IPS-NIHi7 (cell line): Measurements from ENCODE around the gene C12orf76.
"Not testable (repeated sequence)": the region's sequence is repeated elsewhere in the genome, so short reads cannot be mapped to it uniquely, and the experiment has no call there.

ENCODE experiments used
- DNase-seq: peaks from one replicate; pipeline ENCODE4 v3.0.0; 2012; ENCODE audit warnings: mixed read lengths; ENCODE audit errors: extremely low spot score

C12orf76 gene, protein sequence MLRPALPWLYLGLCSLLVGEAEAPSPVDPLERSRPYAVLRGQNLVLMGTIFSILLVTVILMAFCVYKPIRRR

DNA sequence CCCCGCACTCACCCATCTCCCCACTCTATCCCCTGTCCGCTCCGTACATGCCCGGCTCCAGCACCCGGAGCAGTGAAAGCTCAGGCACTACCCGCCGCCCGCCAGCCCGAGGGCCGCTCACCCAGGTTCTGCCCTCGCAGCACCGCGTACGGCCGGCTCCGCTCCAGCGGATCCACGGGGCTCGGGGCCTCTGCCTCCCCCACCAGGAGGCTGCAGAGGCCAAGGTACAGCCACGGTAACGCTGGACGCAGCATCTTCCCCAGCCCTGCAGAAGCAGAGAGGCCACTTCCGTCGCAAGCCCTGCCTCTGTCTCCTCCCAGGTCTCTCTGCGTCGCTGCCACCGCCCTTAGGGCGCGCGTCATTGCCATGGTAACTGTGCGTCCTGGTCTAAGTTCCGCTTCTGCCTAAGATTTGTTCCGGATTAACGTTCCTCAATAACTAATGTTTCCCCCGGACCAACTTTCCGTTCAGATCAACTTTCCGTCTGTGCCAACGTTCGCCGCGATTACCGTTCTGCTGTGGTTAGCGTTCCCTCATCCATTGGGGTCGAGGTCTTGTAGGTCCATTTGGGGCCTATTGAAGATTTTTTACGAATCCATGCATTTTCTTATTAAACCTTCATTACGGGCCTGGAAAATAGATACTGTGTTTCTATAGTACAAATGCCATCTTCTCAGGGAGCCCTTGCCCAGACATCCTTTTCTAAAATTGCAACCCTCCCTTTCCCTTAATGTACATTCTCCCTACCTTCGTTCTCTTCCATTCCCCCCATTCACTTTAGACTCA lies at the start of gene C12orf76:
TSS of gene C12orf76 (minus strand) at position 281 of the 786 bp plus-strand sequence. CDS start at position 254, 27 bp downstream.
- DNase-seq = peak; percentile 91

DNA sequence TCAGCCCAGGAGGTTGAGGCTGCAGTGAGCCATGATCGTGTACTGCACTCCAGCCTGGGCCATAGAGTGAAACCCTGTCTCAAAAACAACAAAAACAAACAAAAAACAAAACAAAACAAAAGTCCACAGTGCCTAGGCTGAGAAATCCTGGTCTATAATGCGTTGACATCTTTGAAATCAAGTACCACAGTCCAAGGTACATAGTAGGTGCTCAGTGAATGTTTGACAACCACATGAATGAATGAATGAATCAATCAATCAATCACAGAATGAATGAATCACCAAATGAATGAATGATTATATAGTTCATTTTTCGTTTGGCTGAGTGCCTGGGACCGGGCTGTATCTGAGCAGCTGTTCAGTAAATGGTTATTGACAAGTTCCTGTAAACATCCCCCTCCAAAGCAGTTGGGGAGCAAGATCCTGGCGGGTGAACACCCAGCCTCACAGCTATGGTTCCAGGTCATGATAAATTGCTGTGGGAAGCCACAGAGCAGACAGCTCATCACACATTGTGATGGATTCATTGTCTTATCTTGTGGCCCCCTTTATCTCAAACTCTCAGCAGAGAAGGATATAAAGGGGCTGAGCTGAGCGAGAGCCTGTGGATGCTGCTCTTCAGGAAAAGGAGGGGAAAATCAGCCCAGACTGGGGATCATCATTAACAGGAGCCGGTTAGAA lies 45.4 kb upstream of the C12orf76 start:
- no peak for DNase-seq

DNA sequence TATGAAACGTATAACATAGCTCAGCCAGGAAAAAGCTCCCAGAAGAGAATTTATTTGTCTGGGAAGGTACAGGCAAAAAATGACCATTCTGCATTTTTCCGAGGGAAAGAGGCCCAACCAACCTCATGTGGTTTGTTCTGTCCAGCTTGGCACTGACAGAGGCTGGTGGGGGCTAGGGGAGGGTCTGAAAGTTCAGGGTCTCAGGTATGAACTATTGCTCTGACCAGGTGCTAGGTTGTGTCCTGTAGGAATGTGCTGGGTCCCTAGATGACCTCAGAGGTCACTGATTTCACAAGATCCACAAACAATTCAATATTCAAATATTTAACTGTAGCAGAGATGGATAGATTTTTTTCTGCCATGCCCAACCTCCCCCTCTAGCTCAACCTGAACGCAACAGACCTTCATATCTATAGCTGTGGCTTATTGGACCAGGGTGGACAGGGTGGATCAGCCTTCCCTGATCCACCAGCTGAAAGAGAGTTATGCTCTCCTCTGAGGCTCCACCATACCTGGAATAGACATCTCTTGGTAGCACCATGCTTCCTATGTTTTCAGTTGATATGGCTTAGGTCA lies 42.9 kb upstream of the C12orf76 start:
- no peak for DNase-seq

DNA sequence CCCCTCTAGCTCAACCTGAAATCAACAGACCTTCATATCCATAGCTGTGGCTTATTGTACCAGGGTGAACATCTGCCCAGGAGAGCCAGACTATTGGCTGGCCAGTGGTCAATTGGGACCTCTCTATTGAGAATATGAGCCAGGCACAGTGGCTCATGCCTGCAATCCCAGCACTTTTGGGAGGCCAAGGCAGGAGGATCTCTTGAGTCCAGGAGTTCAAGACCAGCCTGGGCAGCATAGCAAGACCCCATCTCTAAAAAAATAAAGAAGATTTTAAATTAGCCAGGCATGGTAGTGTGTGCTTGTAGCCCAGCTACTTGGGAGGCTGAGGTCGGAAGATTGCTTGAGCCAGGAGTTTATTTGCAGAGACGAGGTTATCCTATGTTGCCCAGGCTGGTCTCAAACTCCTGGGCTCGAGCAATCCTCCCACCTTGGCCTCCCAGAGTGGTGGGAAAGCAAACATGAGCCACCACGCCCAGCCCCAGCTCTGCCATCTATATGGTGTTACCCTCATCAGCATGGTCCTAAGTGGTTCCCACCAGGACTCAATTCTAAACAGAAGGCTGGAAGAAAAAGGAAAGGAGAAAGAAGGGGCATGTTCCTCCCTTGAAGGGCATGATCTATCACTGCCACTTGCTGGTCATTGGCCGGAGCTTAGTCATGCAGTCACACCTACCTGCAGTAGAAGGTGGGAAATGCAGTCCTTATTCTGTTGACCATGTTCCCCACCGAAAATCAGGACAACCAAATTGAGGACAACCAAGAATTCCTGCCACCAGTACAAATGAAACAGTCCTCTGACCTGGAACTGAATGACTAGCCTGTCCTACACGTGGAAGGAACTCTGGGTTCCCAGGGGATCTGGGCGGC lies 42.2 kb upstream of the C12orf76 start:
- DNase-seq = no peak

DNA sequence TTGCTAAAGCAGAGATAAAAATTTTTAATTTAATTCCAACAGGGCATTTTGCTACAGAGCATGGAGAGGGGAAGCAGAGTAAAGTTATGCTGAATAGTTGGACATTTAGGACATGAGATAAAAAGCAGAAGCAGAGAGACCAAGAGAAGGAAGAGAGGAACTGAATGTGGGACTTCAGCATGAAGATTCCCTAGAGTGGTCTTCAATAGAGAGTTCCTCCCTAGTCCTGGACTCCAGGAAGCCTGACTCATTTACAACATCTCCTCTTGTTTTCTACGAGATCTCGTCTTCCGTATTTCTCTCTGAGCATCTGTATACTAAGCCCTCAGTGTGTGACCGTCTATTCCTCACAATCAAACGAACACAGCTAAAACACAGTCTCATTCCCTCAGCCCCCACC lies 40.6 kb upstream of the C12orf76 start:
- DNase-seq = no peak

DNA sequence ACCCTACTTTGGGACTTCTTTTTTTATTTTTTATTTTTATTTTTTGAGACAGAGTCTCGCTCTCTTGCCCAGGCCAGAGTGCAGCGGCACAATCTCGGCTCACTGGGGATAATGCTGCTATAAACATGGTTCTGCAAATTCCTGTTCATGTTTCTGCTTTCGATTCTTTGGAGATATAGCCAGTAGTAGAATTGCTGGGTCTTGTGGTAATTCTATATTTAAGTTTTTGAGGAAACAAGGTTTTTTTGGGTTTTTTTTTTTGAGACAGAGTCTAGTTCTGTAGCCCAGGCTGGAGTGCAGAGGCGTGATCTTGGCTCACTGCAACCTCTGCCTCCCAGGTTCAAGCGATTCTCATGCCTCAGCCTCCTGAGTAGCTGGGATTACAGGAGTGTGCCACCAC lies 39.9 kb upstream of the C12orf76 start:
- not testable (repeated sequence) for DNase-seq

DNA sequence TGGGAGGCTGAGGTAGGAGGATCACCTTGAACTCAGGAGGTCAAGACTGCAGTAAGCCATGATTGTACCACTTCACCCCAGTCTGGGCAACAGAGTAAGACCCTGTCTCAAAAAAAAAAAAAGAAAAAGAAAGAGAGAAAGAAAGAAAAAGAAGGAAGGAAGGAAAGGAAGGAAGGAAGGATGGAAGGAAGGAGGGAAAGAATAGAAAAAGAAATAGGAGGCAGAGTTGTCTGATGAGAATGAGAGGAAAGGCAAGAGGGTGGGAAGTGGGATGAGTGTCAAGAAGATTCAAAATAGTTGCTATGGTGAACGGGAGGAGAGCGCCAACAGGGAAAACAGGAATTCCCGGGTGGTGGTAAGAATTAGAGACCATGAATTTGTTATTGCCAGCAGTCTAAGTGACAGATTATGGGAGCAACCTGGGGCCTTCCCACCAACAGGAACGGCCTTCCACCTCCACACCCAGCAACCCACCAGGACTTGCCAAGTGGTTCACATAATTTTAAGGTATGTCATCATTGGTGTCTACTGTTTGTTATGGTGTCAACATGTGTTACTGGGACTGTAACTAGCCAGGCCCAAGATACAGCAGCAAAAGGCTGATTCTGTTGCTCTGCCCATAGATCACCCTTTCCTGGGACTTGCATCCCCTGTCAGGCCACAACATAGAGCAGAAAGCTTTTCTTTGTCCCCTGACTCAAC lies 36.1 kb upstream of the C12orf76 start:
- no peak for DNase-seq

DNA sequence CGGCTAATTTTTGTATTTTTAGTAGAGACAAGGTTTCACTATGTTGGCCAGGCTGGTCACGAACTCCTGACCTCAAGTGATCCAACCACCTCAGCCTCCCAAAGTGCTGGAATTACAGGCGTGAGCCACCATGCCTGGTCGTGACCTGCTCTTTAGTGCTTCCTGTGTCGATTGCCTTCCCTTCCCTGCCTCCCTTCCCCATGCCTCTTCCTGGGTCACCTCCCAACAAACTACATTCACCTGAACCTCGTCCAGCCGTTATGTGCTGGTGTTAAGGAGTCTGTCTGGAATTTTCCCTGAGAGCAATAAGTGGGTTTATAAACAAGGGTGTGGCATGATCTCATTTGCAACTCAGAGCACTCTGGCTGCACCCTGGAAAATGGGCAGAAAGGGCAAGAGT lies 32.1 kb upstream of the C12orf76 start:
- no peak for DNase-seq

DNA sequence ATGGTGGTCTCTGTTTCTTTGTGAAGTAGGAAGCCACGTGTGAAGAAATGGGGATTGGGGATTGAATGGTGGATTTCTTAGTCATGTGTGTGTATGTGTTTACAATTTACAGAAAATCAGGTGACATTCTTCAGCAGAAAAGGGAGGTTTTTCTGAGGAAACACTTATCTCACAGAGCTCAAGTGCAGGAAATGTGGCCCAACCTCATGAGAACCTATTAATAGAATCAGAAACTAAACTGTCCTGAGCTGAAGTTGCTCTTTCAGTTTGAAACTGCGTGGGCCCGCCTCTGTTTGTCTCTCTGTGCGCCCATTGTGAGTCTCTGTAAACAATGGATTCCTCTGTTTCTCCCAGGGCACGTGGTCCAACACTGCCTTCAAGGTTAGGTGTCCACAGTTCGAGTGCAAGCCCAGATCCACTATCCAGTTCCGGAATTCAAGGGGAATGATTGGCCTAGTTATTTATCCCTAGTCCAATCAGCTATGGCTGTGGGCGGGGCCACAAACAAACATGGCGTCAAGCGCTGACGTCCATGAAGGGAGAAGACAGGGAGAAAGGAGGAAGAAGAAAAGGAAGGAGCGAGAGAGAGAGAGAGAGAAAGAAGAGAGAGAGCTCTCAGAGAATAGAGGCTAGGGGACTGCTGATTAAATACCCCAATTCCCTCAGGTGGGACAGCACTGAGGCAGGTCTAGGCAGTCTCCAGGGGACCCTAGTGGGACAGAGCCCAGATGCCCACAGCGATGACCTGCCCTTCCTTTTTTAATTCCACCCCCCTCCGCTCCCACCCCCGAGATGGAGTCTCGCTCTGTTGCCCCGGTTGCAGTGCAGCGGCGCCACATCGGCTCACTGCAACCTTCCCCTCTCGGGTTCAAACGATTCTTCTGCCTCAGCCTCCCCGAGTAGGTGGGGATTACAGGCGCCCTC lies 31.4 kb upstream of the C12orf76 start:
- peak; percentile 22 for DNase-seq

DNA sequence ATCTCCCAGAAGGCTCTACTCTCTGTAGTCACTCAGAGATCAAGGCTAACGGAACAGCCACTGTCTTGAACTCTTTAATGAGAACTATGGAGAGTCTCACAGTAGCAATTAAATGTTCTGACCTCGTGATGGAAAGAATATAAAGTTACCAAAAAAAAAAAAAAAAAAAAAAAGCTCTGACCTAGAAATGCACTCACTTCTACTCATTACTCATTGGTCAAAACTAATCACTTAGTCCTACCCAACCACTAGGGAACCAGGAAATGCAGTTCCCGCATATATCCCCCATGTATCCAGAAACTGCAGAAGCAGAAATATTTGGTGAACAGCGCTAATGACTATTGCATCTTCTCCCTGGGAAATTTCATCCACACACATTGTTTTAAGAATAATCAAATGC lies 29.5 kb upstream of the C12orf76 start:
- DNase-seq = no peak

DNA sequence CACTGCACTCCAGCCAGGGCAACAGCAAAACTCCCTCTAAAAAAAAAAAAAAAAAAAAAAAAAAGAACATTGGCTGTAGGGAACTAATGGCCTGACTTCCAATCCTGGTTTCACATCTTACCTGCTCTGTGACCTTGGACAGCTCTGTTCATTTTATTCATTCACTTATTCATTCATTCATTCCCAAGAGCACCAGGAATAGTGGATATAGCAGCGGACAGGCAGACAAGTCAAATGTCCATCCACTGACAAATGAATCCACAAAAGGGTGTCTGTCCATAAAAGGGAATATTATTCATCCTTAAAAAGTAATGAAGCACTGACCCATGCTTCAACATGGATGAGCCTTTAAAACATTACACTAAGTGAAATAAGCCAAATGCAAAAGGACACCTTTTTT lies 27.6 kb upstream of the C12orf76 start:
- no peak for DNase-seq

DNA sequence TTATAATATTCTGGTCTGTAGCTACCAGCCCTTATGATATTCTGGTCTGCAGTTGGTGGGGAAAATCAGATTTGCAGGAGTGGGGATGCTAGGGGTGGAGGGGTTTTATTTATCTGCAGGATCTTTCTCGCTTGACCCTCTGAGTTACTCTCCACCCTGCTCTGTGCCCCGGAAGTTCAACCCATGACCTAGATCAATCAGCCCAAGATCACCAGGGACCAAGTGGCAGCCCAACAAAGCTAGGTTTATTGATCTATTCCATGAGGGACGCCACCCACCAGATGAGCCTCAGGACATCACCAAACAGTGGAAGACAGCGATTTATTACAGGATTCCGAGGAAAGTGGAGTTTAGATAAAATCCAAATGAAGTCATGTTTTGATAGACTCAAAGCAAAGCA lies 25.8 kb upstream of the C12orf76 start:
- no peak for DNase-seq

DNA sequence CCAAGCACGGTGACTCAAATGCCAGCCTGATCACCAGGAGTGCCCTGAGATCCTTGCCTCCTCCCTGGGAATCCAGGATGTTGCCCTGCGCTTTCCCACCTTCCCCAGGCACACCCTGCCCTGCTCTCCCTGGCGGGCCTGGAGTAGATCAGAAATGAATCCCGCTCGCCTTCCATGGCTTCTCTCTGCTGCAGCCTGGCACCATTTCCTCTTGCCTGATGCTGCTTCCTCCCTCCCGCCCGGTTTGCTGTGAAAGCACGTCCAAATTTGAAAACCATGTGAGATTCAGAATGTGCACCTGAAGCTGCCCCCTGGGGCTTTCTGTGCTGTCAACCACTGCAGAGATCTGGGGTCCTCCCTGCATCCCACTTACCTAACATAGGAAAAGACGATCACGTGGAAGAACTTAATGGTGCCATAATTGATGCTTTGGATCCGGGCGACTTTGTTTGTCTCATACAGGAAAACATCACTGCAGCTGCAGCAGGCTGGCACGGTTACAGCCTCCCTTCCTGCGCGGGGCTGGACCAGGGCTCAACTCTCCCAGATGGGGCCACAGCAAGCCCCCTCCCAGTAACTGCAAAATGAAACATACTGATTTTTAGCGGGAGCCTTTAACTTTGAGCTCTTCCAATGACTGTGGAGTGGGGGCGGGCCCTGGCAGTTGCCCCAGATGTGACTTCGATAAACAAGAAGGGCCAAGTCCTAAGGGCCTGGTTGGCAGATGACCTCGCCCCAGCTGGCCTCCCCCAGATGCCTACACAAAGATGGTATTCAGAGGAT lies 24.9 kb upstream of the C12orf76 start:
- peak; percentile 21 for DNase-seq

DNA sequence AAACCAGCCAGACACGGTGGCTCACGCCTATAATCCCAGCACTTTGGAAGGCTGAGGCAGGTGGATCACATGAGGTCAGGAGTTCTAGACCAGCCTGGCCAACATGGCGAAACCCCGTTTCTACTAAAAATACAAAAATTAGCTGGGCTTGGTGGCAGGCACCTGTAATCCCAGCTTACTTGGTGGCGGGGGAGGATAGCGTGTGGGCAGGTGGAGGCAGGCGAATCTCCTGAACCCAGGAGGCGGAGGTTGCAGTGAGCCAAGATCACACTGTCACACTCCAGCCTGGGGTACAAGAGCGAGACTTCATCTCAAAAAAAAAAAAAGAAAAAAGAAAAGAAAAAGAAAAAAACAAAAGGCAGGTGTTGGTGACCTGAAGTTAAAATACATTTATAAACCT lies 24.3 kb upstream of the C12orf76 start:
- DNase-seq = not testable (repeated sequence)

DNA sequence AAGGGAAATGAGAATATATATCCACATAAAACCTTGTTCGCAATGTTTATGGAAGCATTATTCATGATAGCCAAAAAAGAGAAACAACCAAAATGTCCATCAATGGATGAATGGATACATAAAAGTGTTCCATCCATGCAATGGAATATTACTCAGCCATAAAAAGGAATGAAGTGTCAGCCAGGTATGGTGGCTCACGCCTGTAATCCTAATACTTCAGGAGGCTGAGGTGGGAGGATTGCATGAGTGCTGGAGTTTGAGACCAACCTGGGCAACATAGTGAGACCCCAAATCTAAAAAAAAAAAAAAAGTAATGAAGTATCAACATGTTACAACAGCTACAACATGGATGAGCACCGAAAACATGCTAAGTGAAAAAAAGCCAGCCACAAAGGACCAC lies 23.6 kb upstream of the C12orf76 start:
- no peak for DNase-seq

DNA sequence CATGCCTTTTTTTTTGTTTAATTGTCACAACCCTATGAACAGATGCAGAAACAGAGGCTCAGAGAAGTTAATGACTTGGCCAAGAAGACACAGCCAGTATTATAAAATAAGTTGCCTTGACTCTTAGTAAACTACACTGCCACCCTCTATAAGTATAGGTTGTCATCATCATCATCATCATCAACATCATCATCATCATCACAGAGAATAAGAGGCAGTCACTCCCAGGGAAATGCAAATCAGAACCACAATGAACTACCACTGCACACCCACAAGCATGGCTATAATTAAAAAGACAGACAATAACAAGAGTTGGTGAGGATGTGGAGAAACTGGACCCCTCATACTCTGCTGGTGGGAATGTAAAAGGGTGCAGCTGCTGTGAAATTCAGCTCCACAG lies 23.2 kb upstream of the C12orf76 start:
- DNase-seq = no peak

DNA sequence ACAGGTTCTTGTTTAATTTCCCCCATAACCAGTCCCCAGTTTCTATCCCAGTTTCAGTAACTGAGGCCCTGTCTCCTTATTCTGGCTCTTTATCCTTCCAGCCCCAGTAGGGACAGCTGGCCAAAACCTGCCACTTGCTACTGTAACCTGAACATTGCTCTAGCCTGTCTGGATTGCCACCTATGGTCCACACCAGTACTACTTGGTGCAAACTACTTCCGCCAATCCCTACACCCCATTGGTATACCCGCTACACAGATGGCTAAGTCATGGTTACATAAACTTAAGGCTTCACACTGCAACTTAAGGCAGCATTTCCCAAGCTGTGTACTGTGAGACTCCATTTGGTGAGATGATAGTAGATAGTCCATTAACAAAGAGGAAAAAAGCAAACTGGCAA lies 20.3 kb upstream of the C12orf76 start:
- no peak for DNase-seq

DNA sequence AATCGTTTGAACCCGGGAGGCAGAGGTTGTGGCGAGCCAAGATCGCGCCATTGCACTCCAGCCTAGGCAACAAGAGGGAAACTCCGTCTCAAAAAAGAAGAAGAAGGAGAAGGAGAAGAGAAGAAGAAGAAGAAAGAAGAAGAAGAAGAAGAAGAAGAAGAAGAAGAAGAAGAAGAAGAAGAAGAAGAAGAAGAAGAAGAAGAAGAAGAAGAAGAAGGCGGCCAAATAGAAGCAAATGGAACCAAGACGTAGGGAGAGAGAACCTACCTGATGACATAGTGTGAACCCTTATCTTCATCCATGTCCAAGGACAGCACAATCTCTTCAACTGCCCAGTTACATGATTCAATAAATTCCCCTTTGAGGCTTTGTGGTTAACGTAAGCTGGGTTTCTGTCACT lies 19.8 kb upstream of the C12orf76 start:
- DNase-seq = not testable (repeated sequence)

DNA sequence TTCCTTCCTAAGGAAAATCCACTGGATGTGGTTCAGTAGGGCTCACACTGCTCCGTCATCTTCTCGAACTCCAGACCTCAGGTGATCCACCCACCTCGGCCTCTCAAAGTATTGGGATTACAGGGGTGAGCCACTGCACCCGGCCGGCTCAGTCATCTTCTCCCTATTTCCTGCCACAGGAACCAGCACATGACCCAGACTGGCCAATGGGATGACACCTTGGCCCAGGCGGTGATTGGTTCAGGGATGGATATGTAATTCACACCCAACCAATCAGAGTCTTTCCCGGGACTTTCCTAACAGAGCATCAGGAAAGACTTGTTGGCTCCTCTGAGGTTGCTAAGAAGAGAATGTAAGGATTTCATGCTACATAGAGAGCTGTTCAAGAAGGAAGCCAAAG lies 19.2 kb upstream of the C12orf76 start:
- no peak for DNase-seq
